GM19193 (cell line): ENCODE data around the gene IFT27.

ENCODE experiments used
- POLR2A ChIP-seq: IDR thresholded peaks from 4 replicates; pipeline ENCODE4 v1.6.1; 2011; ENCODE audit not compliant: insufficient read depth, insufficient read length; ENCODE audit errors: extremely low read depth

Gene IFT27

DNA sequence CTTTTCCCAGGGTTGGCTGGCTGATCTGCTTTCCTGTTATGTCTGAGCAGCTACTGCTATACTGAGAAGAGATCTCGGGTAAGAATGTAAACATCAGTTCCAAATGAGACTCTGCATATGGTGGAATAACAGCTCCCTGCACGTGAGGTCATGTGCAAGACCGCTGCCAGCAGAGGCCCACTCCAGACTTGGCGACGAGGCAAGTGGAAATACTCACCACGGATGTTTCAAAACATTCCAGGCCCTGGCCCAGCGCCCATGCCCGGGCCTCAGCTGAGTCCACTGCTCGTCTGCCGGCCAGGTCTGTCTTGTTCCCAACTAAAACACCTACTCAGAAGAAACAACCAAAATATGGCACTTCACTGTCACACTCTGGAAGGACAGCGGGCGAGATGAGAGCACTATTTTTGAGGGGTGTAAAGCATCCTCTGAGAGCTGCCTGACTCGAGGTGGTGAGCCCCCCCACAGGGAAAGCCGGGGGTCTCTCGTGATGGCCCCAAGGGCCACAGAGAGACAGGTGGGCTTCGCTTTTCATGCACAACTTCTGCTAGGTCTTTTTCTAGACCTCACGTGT, 13.1 kb downstream of the IFT27 start:
- no peak for TF ChIP-seq POLR2A

DNA sequence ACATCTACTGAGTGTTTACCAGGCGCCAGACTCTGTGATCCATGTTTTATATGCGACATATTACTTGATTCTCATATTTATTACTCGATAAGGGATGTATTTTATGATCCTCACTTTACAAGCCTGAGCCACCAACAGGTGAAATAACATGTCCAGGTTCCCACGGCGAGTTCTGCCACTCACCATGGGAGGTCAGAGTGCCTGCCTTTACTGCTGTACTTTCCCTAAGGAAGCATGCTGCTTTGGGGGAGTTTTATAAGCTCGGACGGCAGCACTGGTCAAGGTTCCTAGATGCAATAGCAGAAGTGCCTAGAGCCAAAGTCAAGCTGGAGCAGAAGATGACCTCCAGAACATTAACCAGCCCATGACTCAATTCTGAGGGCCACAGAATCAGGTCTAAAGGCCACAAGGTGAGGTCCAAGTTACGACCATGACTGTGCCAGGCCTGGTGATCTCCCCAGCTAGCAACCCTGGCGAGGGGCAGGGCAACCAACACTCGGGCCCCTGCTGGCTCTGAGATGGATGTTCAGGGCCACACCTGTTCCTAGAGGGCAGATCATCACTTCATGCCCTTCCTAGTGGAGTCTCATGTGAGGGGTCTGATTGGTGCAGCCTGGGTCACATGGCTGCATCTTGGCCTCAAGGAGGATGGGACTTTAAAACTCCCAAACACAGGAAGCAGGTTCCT, 14.2 kb downstream of the IFT27 start:
- TF ChIP-seq POLR2A: no peak

DNA sequence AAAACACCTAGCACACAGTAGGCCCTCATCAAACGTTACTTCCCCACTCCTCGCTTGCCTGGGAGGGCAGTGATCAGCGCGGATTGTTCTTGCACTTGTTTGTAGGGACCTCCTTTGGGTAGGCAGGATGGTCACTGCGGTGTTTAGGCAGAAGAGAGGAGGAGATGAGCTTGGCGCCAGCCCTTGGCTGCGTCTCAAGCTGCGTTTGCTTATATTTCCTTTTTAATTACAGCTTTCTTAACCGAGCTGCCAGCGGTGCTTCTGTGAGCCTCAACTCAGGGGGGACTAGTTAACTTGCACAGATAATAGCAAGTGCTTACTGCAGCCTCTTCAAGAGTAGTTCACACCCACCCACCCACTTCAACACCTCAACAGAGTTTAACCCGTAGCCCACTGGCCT, 15.1 kb downstream of the IFT27 start:
- TF ChIP-seq POLR2A: no peak

DNA sequence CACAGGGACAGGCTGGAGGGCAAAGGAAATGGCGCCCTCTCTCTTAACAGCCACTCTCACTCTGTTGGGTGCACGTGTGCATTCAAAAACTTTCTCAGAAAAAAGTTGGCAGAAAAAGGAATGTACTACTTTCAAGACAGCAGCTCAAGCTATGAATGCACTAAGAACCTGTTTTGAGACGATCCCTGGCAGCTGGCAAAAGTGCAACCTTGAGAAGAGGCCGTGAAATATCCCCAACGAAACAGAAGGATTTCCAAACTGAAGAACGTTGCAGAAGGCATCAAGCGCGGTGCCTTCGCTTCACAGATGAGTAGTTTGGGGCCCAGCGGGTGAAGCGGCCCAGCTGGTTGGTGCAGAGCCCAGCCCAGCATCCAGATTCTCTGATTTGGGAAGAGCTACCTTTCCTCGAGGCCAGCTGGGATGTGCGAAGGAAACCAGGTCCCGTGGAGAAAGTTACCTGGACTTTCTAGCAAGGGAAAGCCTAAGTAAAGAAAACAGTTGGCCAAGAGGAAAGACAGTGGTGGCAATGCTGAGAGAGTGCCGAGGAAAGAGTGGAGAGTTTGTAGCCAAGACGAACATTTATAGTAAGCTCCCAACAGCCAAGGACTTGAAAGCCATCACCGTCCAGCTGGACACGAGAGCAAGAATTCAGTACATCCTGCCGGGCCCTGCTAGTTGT, 16.3 kb downstream of the IFT27 start:
- no peak for TF ChIP-seq POLR2A

DNA sequence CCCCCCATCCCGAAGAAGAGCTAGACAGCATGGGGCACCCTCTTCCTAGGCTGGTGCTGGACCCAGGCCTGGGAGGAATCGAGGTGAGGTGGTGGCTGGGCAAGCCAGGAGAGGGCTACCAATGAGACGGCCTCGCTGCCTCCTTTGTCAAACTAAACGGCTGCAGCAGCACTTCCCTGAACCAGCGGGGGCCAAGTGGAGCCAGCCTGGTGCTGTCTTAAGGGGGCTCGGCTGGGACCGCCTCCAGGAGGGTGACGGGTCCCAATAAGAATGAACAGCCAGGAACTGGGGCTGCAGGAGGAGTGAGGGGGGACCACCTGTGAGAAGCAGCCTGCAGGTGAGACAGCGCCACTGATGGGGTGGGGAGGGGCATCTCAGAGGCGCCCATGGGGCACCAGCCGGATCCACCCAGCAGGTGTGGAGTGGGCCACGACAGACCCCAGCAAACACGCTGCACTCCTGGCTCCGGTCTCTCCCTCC, 17.1 kb downstream of the IFT27 start:
- no peak for TF ChIP-seq POLR2A

DNA sequence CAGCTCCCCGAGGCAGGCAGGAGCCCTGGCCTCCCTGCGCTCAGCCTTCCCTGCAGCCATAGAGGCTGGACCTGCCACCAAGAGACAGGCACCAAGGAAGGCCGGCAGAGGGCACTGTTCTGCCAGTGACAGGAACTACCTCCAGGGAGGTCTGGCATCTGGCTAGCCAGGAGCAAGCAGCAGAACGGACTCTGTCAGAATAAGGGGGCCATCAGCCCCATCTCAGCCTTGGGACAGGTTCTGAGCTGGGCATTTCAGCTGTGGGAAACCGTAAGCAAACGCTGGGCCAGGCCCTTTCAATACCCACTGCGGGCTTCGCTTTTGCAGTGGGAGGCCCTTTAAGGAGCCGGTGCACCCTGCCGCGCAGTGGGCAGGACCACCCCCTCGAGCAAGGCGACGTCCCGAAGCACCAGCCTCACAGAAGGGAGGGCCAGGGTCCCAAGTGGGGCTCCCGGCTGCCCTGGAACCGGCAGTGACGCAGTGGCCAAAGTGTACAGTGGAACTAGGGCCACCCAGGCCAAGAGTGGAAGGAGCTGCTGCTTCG, 18.2 kb downstream of the IFT27 start:
- no peak for TF ChIP-seq POLR2A

DNA sequence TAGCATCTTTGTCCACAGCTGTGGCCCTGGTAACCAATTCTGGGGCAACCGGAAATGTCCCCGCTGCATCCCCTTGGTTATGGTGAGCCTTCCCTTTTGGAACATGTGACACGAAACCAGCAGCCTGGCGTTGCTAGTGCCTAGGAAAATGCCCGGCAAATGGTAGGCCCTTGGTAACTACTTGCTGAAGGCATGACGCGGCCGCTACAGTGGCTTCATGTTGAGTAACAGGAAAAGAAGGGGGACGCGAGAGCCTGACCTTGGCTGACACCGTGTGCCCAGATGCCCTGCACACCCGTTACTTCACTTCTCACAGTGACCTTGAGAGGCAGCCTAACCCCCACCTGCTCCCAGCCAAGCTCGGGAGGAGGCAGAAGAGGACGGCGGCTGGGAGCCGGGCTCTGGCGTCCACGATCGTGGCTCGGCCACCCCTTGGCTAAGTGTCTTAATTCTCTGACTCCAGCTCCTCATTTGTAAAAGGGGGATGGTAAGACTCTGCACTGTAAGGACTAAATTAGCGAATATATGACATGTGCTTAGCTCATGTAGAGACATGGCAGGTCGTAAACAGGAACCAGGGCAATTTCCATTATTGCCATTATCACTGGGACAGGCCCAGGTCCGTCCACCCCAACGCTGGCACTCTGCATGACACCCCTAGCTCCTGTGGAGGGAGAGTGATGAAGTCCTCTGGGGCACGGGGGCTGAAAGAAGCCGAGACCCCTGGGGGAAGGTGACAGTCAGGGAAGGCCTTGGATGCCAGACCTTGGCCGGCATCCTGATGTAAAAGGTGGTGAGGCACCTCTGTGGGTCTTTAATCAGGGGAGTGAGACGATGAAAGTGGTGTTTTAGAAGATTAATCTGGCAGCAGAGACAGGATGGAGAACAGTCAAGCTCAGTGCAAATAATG, 18.9 kb downstream of the IFT27 start:
- no peak for TF ChIP-seq POLR2A

DNA sequence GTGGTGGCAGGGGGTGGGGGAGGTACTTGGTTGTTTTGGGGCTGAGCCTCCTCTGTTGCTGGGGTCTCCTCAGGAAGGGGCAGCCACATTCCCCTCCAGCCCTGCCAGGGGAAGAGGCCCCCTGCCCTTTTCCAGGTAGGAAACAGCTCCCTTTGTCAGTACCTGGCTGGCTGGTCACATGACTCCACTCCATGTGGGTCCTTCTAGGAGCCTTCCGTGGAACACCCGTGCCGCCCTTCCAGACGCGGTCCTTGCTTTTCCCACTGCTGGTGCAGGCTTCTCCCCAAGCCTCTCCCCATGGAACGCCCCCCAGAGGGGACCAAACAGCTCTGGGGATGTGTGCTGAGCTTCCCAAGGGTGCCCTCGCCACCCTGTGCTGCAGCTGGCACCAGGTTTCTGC, 19.9 kb downstream of the IFT27 start:
- no peak for TF ChIP-seq POLR2A

DNA sequence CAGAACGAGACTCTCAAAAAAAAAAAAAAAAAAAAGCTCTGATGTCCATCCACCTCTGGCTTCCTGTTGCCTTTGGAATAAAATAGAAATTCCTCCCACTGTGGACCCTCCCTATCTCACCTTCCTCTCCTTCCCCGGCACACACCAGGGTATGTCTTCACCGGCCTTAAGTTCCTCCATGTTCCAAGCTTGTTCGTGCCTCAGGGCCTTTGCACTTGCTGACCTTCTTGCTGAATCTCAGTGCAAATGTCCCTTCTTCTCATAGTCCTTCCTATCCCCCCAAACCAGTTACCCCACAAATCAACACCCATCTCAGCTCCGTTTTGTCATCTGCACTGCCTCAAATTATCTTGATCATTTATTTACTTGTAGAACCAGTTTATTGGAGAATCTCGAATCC, 20.6 kb downstream of the IFT27 start:
- no peak for TF ChIP-seq POLR2A

DNA sequence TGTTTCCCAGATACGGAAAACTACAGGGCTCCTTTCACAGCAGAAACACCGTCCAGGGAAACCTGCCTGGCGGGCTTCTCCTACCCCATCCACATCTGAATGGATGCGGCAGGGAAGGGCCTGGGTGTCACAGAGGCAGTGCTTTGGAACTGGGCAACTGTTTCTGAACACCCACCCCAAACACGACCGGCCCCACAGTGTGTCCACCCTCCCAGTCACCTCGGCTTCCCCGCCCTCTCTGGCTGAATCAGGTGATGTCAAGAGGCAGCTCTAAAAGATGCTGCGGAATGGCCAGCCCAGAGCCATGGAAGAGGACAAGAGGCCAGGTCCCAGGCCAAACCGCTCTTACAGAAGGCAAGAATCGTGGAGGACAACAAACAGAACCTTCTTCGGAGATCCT, 22.0 kb downstream of the IFT27 start:
- TF ChIP-seq POLR2A: no peak

DNA sequence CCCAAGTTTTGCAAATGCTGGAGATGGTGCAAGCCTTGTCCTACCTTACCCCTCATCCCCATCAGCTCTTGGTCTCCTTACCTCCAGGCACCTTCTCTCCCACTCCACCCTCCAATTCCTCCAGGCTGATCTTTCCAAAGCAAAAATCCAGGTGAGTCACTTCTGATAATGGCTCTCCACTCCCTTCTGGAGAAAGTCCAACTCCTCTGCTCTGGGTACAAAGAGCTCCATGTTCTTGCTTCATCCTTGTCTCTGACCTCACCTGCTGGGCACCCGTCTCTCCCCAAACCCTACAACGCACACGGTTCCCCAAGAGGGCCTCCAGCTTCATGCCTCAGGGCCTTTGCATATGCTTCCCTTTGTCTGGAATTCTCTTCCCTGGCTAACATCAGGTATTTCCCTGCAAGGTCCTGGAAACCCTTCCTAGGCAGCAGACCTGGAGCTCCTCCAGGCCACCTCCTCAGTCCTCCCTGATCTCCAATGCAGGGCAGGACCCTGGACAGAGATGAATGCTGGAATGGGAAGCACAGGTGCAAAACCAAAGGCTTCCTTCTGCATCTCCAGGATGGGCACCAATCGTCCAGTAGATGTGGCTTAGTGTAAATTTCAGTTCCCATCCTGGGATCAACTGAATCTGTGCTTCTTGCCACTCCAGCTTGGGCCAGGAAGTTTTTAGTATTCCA, 22.7 kb downstream of the IFT27 start:
- no peak for TF ChIP-seq POLR2A

DNA sequence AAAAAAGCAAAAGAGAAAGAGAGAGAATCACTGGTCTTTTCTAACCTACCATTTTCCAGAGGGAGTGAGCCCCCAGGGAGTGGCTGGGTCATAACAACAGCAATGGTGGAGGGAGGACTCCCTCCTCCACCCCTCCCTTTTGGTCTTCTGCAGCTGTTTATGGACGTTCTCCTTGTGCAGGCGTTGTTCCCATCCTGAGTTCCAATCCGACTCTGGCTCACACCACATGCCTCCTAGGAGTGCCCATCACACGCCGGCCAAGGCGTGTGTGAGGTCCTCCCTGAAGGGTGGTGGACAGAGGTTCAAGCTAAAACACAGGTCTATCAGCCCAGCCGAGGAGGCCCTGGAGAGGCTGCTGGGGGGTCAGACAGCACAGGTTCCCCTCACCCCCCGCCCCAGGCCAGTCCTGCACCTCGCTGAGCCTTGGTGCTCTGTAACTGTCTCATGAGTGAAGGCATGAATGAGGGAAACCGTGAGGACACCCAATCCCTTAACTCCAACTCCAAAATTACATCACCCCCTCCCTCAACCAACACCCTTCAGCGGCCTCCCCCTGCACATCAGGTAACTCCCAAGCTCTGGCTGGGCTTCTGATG, 29.4 kb downstream of the IFT27 start:
- TF ChIP-seq POLR2A: no peak

DNA sequence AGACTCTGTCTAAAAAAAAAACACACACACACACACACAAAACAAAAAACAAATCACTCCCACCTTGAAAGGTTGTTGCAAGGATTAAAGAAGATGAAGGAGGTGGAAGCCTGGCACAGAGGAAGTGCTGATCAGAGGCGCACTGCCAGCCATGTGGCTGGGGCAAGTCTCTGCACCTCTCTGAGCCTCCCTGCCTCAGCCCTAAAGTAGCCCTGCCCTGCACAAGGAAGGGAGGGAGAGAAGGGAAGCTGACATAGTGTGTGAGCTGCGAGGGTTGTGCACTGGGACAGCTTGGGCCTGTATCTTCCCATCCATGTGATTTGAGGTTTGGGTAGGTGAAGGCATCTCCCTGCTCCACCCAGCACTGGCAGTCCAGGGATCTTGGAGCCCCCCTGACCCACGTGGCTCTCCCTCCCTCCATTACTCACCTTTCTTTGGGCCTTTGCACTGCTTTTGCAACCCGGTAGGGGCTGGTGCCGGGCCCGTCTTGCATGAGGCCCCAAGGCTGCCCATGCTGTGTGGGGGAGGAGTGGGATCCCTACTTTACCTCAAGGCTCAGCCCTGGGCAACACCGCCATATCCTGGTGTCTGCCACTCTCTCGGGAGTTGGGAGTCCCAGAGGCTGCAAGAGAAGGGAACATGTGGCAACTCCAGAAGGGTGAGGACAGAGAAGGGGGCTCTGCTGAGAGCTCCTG, 30.5 kb downstream of the IFT27 start:
- no peak for TF ChIP-seq POLR2A

DNA sequence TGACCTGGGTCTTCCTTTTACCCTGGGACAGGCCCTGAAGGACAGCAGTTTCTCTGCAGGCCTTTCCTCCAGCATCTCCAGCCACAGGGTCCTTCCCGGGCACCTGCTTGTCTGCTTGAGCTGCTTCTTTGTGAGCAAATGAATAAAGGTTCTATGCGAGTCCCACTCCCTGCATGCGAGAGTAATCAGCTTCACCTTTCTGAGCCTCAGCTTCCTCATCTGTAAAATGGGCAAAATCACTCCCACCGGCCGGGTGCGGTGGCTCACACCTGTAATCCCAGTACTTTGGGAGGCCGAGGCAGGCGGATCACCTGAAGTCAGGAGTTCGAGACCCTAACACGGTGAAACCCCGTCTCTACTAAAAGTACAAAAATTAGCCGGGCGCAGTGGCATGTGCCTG, 31.1 kb downstream of the IFT27 start:
- TF ChIP-seq POLR2A: no peak

DNA sequence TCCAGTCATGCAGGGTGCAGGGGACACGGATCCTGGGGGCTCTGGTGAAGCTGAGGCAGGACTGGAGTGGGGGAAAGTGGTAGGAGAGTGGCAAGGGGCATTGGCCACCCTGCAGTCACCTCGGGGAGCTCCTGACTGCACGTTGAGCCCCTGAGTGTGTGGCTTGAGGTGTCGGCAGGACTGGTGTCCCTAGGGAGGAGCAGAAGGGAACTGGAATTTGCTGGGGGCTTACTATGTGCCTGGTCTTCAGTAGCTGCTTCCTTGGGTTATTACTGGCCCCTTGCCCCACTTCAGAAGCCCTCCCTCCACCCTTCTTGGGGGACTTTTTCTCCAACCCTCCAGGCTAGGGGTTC, 31.5 kb downstream of the IFT27 start:
- TF ChIP-seq POLR2A: no peak
